BLaER1 treated with 17β-estradiol and CSF1 and Interleukin-3, amounts not matched to agents 10 nM and 100 nM (cell line): ENCODE results near the gene DHH.

ENCODE experiments used
- H3K27ac ChIP-seq, 11 experiments: shearing (Covaris generic); formaldehyde crosslinking; 2 replicates each; pipeline ENCODE4 v1.8.1; 2022
- H3K27me3 ChIP-seq, 11 experiments: shearing (Covaris generic); formaldehyde crosslinking; 2 replicates each; pipeline ENCODE4 v1.8.1; 2022
- H3K36me3 ChIP-seq, 11 experiments: shearing (Covaris generic); formaldehyde crosslinking; 2 replicates each; pipeline ENCODE4 v1.8.1; 2022
- H3K4me1 ChIP-seq, 10 experiments: shearing (Covaris generic); formaldehyde crosslinking; 2 replicates each; pipeline ENCODE4 v1.8.1; 2022
- H3K4me2 ChIP-seq, 11 experiments: shearing (Covaris generic); formaldehyde crosslinking; 2 replicates each; pipeline ENCODE4 v1.8.1; 2022
- H3K4me3 ChIP-seq, 10 experiments: shearing (Covaris generic); formaldehyde crosslinking; 2 replicates each; pipeline ENCODE4 v1.8.1; 2022
- H3K9ac ChIP-seq, 11 experiments: shearing (Covaris generic); formaldehyde crosslinking; 2 replicates each; pipeline ENCODE4 v1.8.1; 2022
- H3K9me3 ChIP-seq, 11 experiments: shearing (Covaris generic); formaldehyde crosslinking; replicated peaks in 1 of 11; 2 replicates each; pipeline ENCODE4 v1.8.1; 2022
- H4K20me1 ChIP-seq, 11 experiments: shearing (Covaris generic); formaldehyde crosslinking; 2 replicates each; pipeline ENCODE4 v1.8.1; 2022
- Cebpa-rat ChIP-seq, 11 experiments: shearing (Covaris generic); IDR thresholded peaks; 2 replicates each; pipeline ENCODE4 v1.8.1; 2022

DHH gene

DNA sequence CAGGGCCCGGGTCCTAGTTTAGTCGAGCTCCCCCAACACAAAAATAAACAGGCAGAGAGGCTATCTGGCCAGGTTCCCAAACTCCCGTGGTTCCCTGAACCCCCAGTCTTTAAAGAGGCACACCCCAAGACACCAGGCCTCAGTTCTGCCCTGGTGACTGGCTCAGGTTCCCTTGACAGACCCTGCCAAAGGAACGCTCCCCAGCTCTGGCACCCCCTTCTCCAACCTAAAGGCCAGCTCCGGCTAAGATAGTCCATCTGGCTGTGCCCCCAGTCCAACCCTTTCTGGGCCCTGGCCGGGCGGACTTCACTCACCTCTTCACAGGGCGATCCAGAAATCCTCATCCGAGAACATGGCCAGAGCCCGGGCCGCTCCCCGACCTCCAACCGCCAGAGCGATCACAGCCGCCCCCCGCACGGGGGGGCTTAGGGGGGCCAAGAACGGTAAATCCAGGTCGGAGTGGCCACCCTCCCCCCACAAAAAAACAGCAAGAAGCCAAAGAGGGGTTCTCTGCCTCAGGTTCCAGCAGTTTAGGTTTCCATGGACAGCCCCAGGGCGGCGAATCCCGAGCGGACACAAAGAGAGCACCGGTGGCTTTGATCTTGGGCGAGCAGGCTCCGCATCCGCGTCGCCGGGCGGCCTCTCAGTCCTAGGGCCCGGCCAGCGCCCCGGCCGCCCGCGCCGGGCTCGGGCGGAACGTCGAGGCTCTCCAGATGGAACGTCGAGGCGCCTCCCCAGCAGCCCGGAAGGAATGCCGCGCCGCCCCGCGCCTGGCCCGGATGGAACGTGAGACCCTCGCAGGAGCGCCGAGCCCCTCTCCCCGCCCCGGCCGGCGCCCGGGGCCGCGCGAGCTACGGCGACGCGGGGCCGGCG is 35.1 kb downstream of the DHH start:
- peak overlapping the region; percentile 91 to 100 (median 98) for H3K4me2 ChIP-seq
- peaks cover 35 to 52% (median 40%) of the 10 kb centered on the region in 10 experiments for H3K4me1 ChIP-seq
- no peaks in the 10 kb centered on the region for H3K27me3 ChIP-seq
- peaks cover 41 to 55% (median 45%) of the 10 kb centered on the region in 11 experiments for H4K20me1 ChIP-seq
- H3K9me3 ChIP-seq = no peaks in the 10 kb centered on the region
- H3K27ac ChIP-seq = peak overlapping the region; percentile 96 to 100 (median 99)
- H3K4me3 ChIP-seq = peak overlapping the region; percentile 91 to 100 (median 98)
- H3K9ac ChIP-seq = peak overlapping the region; percentile 96 to 100 (median 99)
- H3K36me3 ChIP-seq = peaks cover 9 to 14% (median 13%) of the 10 kb centered on the region in 11 experiments
- TF ChIP-seq Cebpa-rat (IDR thresholded peaks at IDR 0.05) = no peak

DNA sequence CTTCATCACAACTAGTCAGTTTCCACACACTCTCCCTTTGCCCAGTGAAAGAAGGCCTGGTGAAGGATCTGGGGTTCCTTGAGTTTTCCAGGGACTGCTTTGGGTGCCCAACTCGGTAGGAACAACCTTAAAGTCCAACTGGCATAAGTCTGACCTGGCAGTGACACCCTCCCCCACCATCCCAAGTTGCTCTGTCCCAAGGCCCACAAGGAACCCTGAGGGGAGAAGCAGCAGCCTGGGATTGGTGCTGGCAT is 35.6 kb downstream of the DHH start:
- no peak for TF ChIP-seq Cebpa-rat (IDR thresholded peaks at IDR 0.05)
- Histone ChIP-seq H3K9ac (peak overlapping the region; percentile 96 to 100 (median 99)), H3K27ac (peak overlapping the region; percentile 96 to 100 (median 99)), H4K20me1 (peaks cover 46 to 61% (median 50%) of the 10 kb centered on the region in 11 experiments), H3K36me3 (peaks cover 15 to 19% (median 19%) of the 10 kb centered on the region in 11 experiments), H3K4me1 (peaks cover 35 to 49% (median 39%) of the 10 kb centered on the region in 10 experiments), H3K9me3 (no peaks in the 10 kb centered on the region), H3K27me3 (no peaks in the 10 kb centered on the region), H3K4me2 (peak overlapping the region; percentile 91 to 100 (median 98)), H3K4me3 (peak overlapping the region; percentile 91 to 100 (median 98))

DNA sequence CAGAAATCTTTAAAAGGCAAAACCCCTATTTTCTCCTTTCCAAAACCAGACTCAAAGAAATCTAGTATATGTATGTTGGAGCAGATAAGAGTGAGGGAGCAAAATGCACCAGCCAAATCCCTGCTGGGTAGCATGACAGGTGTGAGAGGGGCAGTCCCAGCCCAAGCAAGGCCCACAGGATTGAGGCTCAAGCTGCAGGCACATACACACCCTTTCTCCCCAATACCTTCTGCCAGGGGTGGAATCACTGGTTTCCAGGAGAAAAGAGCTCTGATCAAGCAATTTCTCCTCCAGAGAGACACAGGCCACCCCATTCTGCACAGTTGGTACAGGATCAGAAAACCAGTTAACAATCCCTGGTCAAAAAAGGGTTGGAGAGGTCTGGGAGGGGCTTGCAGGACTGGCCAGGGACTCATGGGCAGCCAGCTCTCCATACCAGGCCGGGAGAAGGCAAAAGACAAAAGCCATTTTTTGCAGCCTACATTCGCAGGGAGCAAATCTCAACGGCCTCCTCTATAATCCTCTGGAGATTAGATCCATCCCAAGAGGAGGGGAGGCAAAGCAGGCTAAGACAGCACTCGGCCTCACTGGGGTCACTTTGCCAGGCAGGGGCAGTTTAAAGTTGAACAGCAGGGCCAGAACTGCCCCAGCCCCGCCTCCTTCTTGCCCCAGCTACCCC is 36.1 kb downstream of the DHH start:
- no peak for TF ChIP-seq Cebpa-rat (IDR thresholded peaks at IDR 0.05)
- H3K9me3 ChIP-seq = no peaks in the 10 kb centered on the region
- peaks cover 35 to 45% (median 39%) of the 10 kb centered on the region in 10 experiments for H3K4me1 ChIP-seq
- peak overlapping the region; percentile 91 to 100 (median 98) for H3K4me3 ChIP-seq
- peak overlapping the region; percentile 96 to 100 (median 99) for H3K9ac ChIP-seq
- H3K36me3 ChIP-seq = peaks cover 19 to 24% (median 23%) of the 10 kb centered on the region in 11 experiments
- peak overlapping the region; percentile 96 to 100 (median 99) for H3K27ac ChIP-seq
- H3K4me2 ChIP-seq = peak overlapping the region; percentile 91 to 100 (median 98)
- no peaks in the 10 kb centered on the region for H3K27me3 ChIP-seq
- peaks cover 51 to 66% (median 55%) of the 10 kb centered on the region in 11 experiments for H4K20me1 ChIP-seq

DNA sequence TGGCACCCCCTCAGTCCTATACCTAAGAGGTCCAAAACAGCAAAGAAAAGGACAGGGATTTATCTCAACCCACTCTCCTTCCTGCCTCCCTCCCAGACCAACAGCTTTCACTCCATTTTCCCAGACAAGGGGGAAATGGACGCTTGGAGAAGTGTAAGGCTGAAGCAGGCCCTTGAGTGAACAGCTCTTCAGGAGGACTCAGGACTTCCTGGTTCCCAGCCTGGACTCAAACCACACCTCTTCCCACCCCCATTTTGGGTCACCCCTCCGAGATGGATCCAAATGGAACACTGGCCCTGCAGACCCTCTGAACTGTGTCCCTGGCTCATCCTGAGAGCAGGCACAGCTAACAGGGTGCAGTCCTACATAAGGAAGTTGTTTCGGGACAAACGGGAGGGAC is 36.7 kb downstream of the DHH start:
- Histone ChIP-seq H3K4me1 (peaks cover 35 to 43% (median 39%) of the 10 kb centered on the region in 10 experiments), H3K4me2 (peak overlapping the region; percentile 91 to 100 (median 98)), H4K20me1 (peaks cover 57 to 72% (median 61%) of the 10 kb centered on the region in 11 experiments), H3K36me3 (peaks cover 26 to 30% (median 29%) of the 10 kb centered on the region in 11 experiments), H3K27me3 (no peaks in the 10 kb centered on the region), H3K9me3 (no peaks in the 10 kb centered on the region), H3K27ac (peak overlapping the region; percentile 96 to 100 (median 99); a peak in 21 of 22 replicates), H3K9ac (peak overlapping the region; percentile 96 to 100 (median 99)), H3K4me3 (peak overlapping the region; percentile 91 to 100 (median 98))
- TF ChIP-seq Cebpa-rat (IDR thresholded peaks at IDR 0.05) = no peak

DNA sequence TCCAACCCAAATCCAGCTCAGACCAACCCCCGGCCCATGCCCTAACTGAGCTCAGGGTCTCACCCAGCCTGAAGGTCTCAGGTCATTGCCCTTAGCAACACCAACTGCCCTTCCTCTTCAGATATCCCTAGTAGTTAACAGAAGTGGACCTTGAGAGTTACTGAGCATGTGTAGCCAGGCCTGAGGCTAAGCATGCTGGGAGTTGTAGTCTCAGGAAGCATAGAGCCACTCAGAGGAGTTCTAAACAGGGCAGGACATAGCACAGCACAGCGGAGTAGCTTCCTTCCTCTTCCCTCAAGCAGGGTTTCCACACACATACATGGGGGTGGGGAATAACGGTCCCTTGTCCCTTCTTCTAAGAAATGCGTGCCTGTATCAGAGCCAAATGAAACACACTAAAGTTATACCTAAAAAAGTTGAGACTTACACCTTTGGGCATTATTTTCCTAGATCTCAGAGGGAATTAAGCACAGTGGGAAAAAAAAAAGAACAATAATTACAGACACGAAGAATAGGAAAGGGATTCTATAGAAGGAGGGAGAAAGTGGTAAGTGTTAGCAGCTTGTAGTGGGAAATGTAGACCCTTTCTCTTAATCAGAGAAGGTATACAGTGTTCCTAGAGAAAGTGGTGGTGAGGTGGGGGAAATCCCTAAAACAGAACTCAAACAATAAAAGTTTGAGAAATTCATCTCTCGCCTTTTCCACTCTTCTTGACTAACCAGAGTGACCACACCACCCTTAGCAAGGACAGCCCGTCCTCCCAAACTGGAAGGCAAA is 38.4 kb downstream of the DHH start:
- Histone ChIP-seq H3K4me3 (peak overlapping the region; percentile 91 to 100 (median 98)), H3K4me1 (peaks cover 27 to 32% (median 30%) of the 10 kb centered on the region in 10 experiments), H3K9ac (peak overlapping the region; percentile 96 to 100 (median 99)), H4K20me1 (peaks cover 74 to 89% (median 79%) of the 10 kb centered on the region in 11 experiments), H3K27ac (peak overlapping the region; percentile 96 to 100 (median 99); a peak in 21 of 22 replicates), H3K27me3 (no peaks in the 10 kb centered on the region), H3K36me3 (peaks cover 43 to 47% (median 47%) of the 10 kb centered on the region in 11 experiments), H3K4me2 (peak overlapping the region; percentile 91 to 100 (median 98)), H3K9me3 (no peaks in the 10 kb centered on the region)
- TF ChIP-seq Cebpa-rat (IDR thresholded peaks at IDR 0.05) = no peak

DNA sequence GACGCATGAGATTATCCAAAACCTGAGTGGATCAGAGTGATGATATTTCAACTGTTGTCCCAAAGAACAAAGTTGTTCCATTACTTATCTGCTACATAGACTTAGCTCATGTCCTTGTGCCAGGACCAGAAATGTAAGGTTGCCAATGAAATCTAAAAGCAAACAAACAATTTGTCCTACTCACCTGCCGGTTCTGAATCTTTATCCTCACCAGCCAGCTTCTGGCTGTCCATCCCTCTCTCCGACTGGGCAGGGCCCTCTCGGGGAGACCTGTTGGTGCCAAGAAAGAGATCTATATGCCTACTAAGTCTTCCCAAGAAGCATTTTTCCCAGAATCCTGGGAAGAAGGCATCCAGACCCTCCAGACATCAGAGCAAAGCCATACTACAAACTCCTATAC is 39.5 kb downstream of the DHH start:
- Histone ChIP-seq H3K9ac (peak overlapping the region in 9 of 11 experiments; percentile 3 to 100 (median 99); a peak in 15 of 22 replicates), H3K4me3 (no peak overlapping the region), H3K36me3 (peaks cover 54 to 58% (median 57%) of the 10 kb centered on the region in 11 experiments), H3K27ac (peak overlapping the region in 8 of 11 experiments; percentile 96 to 100 (median 99); a peak in 8 of 22 replicates), H3K9me3 (no peaks in the 10 kb centered on the region), H3K27me3 (no peaks in the 10 kb centered on the region), H3K4me2 (peak overlapping the region; percentile 91 to 100 (median 98)), H4K20me1 (peaks cover 85 to 100% (median 89%) of the 10 kb centered on the region in 11 experiments), H3K4me1 (peaks cover 27 to 31% (median 29%) of the 10 kb centered on the region in 10 experiments)
- no peak for TF ChIP-seq Cebpa-rat (IDR thresholded peaks at IDR 0.05)

DNA sequence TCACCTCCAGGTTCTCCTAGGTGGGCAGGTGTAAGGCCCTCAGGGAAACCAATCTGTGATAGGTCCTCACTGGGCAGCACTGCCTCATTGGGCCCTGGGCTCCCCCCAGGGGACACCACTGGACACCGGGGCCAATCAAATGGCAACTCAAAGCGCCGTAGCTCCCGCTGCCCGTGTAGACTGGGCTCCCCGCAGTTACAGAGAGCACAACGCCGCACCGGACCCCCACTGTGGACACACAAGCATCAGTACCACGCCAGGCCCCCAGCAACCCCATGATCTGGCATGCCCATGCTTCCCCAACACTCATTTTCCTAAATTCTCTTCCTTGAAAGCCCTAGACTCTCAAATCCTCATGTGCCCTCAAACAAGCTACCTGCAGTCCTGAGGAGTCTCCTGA is 40.1 kb downstream of the DHH start:
- no peak for TF ChIP-seq Cebpa-rat (IDR thresholded peaks at IDR 0.05)
- Histone ChIP-seq H3K9me3 (no peaks in the 10 kb centered on the region), H4K20me1 (peaks cover 91 to 100% (median 95%) of the 10 kb centered on the region in 11 experiments), H3K27me3 (no peaks in the 10 kb centered on the region), H3K27ac (0 out of 22 replicates have a peak overlapping the region, but pooled peaks of 2 of the 11 experiments have one; percentile 9 to 96), H3K4me3 (no peak overlapping the region), H3K36me3 (peaks cover 59 to 64% (median 63%) of the 10 kb centered on the region in 11 experiments), H3K9ac (peak overlapping the region in 6 of 11 experiments; percentile 37 to 100 (median 99); a peak in 6 of 22 replicates), H3K4me2 (no peak overlapping the region), H3K4me1 (peaks cover 27 to 31% (median 29%) of the 10 kb centered on the region in 10 experiments)

DNA sequence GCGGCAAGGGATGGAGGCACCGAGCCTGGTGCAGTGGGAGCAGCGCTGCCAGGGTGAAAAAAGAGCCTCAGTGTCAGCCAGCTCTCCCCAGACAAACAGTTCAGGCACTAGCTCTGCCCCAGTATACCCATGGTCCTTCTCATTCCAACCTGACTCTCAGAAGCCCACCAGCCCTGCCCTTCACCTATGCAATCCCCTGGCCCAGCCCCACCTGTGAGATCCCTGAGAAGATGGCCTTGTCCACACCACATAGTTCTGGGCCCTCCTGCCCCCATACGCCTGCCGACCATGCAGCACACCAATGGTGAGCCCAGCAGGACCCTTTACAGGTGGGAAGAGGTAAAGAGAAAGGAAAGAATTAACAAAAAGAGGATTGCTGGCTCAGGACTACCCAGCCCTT is 40.5 kb downstream of the DHH start:
- Histone ChIP-seq H3K9ac (peak overlapping the region in 4 of 11 experiments; percentile 37 to 100 (median 99); a peak in 6 of 22 replicates), H3K27ac (no peak overlapping the region; a peak in 1 of 22 replicates), H4K20me1 (peaks cover 91 to 100% (median 96%) of the 10 kb centered on the region in 11 experiments)

More for the DNA sequence above, 40.5 kb downstream of the DHH start:
- H3K9me3 ChIP-seq = no peaks in the 10 kb centered on the region
- peaks cover 64 to 68% (median 67%) of the 10 kb centered on the region in 11 experiments for H3K36me3 ChIP-seq
- H3K4me2 ChIP-seq = no peak overlapping the region
- no peak overlapping the region for H3K4me3 ChIP-seq
- no peaks in the 10 kb centered on the region for H3K27me3 ChIP-seq
- no peak for TF ChIP-seq Cebpa-rat (IDR thresholded peaks at IDR 0.05)
- peaks cover 27 to 31% (median 29%) of the 10 kb centered on the region in 10 experiments for H3K4me1 ChIP-seq
